Neural progenitor cell (in vitro differentiated cells): ENCODE measurements around the gene LMAN2L.

ENCODE experiments used
- EZH2 ChIP-seq: fragments of 200-600 bp; sonication (generic); IDR thresholded peaks from 2 replicates; pipeline ENCODE4 v1.6.1; 2017; ENCODE audit warnings: antibody characterized with exemption, mild to moderate bottlenecking, moderate library complexity
- EZH2phosphoT487 ChIP-seq: fragments of 200-600 bp; sonication (generic); IDR thresholded peaks from 2 replicates; pipeline ENCODE4 v1.6.1; 2017; ENCODE audit warnings: antibody characterized with exemption
- TF ChIP-seq, protein P1 (sequence below): fragments of 200-600 bp; sonication (generic); IDR thresholded peaks from 2 replicates; pipeline ENCODE4 v1.5.1; 2017; ENCODE audit warnings: antibody characterized with exemption, mild to moderate bottlenecking

DNA sequence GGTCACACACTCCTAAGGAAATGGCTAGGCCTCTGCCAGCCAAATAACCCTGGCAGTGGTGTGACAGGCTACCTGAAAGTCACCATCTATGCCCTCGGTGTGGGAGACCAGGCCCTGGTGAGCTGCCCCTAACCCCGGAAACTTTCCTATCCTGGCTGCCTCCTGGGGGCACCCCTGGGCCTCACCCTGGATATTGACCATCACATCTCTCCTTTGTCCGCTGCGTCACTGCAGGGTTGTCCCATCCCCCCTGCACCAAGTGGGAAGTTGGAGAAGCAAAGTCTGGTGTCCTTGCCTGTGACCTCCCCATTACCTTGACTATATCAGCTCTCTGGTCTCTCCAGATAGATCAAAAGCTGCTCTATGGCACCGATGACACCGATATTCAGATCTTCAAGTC lies 78.5 kb downstream of the LMAN2L start:
- TF ChIP-seq EZH2phosphoT487 (no peak), EZH2 (no peak)
- TF ChIP-seq, protein P1, sequence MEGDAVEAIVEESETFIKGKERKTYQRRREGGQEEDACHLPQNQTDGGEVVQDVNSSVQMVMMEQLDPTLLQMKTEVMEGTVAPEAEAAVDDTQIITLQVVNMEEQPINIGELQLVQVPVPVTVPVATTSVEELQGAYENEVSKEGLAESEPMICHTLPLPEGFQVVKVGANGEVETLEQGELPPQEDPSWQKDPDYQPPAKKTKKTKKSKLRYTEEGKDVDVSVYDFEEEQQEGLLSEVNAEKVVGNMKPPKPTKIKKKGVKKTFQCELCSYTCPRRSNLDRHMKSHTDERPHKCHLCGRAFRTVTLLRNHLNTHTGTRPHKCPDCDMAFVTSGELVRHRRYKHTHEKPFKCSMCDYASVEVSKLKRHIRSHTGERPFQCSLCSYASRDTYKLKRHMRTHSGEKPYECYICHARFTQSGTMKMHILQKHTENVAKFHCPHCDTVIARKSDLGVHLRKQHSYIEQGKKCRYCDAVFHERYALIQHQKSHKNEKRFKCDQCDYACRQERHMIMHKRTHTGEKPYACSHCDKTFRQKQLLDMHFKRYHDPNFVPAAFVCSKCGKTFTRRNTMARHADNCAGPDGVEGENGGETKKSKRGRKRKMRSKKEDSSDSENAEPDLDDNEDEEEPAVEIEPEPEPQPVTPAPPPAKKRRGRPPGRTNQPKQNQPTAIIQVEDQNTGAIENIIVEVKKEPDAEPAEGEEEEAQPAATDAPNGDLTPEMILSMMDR, result no peak
